ENCODE measurements around the gene NFKB1. TPM values are rescaled to one million over a fixed set of nuclear protein-coding genes. Genes with fewer than 3 reads are reported as not detected.

The NFKB1 gene
- total RNA-seq, 4 donors from 2014 or later: 18.8 to 56.3 (median 30.8) TPM

DNA sequence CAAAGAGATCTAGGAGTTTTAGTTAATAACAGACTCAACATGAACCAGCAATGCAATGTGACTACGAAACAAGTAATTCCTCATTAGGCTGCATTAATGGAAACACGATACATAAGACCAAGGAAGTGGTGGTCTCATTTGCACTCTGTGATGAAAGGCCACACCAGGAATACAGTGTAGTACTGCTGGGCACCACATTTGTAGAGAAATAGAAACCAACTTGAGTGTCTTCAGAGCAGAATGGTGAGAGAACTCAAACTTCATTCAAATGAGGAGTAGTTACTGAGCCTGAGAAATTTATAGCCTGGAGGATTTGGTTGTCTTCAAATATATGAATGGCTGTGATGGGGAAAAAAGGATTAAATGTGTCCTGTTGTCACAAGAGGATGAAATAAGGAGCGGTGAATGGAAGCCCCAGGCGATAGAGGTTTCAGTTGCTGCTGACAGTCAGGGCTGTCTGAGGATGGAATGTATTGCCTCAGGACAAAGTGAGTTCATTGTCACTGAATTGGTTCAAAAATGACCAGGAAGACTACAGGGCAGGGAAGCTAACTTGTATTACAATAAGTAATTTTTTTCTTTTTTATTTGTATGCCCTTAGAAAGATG lies 50.9 kb downstream of the NFKB1 start:
- TF ChIP-seq POLR2A (IDR thresholded peaks at IDR 0.05) (no peak), CTCF (IDR thresholded peaks at IDR 0.05) (no peak)
- peaks cover 0 to 15% of the 10 kb centered on the region in 2 donors for H3K4me1 ChIP-seq
- H3K9me3 ChIP-seq: no peaks in the 10 kb centered on the region
- H3K27ac ChIP-seq: no peak overlapping the region
- H3K27me3 ChIP-seq: no peaks in the 10 kb centered on the region
- no peaks in the 10 kb centered on the region for H3K36me3 ChIP-seq
- intact Hi-C loops (cut with DNase I; ENCODE audit: low total_unique reads): no loop called here
- no peak for DNase-seq
- no peak overlapping the region for H3K4me3 ChIP-seq

GRCh38 chr4:102552781-102553180 lies 51.6 kb downstream of the NFKB1 start:
- Histone ChIP-seq H3K36me3 (no peaks in the 10 kb centered on the region), H3K9me3 (no peaks in the 10 kb centered on the region), H3K27me3 (no peaks in the 10 kb centered on the region), H3K4me1 (peaks cover 0 to 21% of the 10 kb centered on the region in 2 donors), H3K4me3 (no peak overlapping the region), H3K27ac (peak overlapping the region in 1 of 2 donors; percentile 22)
- no peak for DNase-seq
- TF ChIP-seq CTCF (IDR thresholded peaks at IDR 0.05) (no peak), POLR2A (IDR thresholded peaks at IDR 0.05) (no peak)
- intact Hi-C loops (cut with DNase I; ENCODE audit: low total_unique reads): no loop called here

DNA sequence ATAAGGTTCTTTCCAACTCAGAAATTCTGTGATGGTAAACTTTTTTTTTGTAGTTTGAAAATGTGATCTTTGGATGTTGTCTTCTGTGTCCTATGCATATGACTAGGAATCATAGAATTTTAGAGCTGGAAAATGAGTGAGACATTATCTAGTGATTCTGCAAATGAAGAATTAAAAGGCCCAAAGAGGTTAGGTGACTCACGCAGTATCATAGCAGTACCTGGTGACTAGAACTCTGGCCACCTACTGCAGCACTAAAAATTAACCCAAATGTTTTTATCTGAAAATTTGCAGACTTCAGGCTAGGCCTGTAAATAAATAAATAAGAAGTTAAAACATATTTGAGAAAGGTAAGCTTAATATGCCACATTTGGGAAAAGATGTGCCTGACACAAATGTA lies 52.8 kb downstream of the NFKB1 start:
- H3K27ac ChIP-seq: peak overlapping the region; percentile 68 to 72

DNA sequence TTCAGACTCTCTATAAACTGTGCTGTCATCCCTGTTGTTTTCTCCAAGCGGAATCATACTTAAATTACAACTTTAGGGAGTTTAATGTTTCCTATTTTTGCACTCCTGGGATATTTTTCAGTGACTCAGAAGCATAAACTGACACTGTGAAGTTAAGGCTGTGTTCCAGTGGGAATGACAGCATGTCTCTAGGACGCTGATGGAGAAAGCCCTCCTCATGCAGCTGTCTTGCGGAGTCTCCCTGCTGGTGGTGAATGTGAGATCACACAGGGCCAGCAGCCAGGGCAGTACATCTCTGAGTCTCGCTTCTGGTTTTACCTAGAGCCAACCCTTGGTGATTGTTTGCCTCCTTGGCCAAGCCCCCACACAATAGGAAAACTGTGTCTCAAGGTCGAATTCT lies 53.3 kb downstream of the NFKB1 start:
- no peaks in the 10 kb centered on the region for H3K9me3 ChIP-seq
- H3K4me3 ChIP-seq: no peak overlapping the region
- H3K27ac ChIP-seq: peak overlapping the region; percentile 68 to 72
- no peaks in the 10 kb centered on the region for H3K36me3 ChIP-seq
- peaks cover 0 to 21% of the 10 kb centered on the region in 2 donors for H3K4me1 ChIP-seq
- H3K27me3 ChIP-seq: no peaks in the 10 kb centered on the region
- DNase-seq: peak; percentile 66 to 74
- no peak for TF ChIP-seq POLR2A (IDR thresholded peaks at IDR 0.05)
- TF ChIP-seq CTCF (IDR thresholded peaks at IDR 0.05): no peak
- intact Hi-C loops (cut with DNase I; ENCODE audit: low total_unique reads): no loop called here

More for the DNA sequence above, 52.8 kb downstream of the NFKB1 start:
- Histone ChIP-seq H3K4me3 (no peak overlapping the region), H3K9me3 (no peaks in the 10 kb centered on the region), H3K36me3 (no peaks in the 10 kb centered on the region), H3K27me3 (no peaks in the 10 kb centered on the region), H3K4me1 (peaks cover 0 to 21% of the 10 kb centered on the region in 2 donors)
- DNase-seq: no peak
- no peak for TF ChIP-seq POLR2A (IDR thresholded peaks at IDR 0.05)
- TF ChIP-seq CTCF (IDR thresholded peaks at IDR 0.05): no peak
- intact Hi-C loops (cut with DNase I; ENCODE audit: low total_unique reads): no loop called here

GRCh38 chr4:102554992-102555391 lies 53.8 kb downstream of the NFKB1 start:
- no peaks in the 10 kb centered on the region for H3K36me3 ChIP-seq
- no peak for DNase-seq
- H3K4me1 ChIP-seq: peaks cover 0 to 21% of the 10 kb centered on the region in 2 donors
- intact Hi-C loops (cut with DNase I; ENCODE audit: low total_unique reads): no loop called here
- no peak overlapping the region for H3K4me3 ChIP-seq
- TF ChIP-seq POLR2A (IDR thresholded peaks at IDR 0.05) (no peak), CTCF (IDR thresholded peaks at IDR 0.05) (no peak)
- H3K9me3 ChIP-seq: no peaks in the 10 kb centered on the region
- no peaks in the 10 kb centered on the region for H3K27me3 ChIP-seq
- H3K27ac ChIP-seq: peak overlapping the region; percentile 68 to 72

Data from uterus (tissue), 4 donors.